Iris pigment epithelial cell (primary cell): Measurements from ENCODE around the gene TMEM176B.

ENCODE experiments used
- DNase-seq: peaks from one replicate; pipeline ENCODE4 v3.0.0-alpha.2; 2011; ENCODE audit warnings: low read depth

Gene TMEM176B

DNA sequence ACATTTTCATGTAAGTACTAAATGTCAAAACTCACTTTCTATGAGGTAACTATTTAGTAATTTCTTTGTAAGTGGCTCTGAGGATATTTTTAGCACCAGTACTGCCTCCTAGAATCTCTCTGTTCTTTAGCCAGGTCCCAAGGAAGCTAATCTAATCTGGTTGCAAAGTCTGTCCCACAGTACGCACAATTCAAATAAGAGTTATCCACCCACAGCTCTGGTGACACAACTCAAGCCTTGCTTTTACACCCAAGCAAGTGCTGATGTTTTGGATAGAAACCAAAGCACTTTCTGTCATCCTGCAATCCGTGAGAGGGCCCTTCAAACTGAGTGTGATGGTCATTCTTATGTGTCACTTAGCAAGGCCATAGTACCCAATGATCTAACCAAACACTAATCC, 48.5 kb downstream of the TMEM176B start:
- no peak for DNase-seq

DNA sequence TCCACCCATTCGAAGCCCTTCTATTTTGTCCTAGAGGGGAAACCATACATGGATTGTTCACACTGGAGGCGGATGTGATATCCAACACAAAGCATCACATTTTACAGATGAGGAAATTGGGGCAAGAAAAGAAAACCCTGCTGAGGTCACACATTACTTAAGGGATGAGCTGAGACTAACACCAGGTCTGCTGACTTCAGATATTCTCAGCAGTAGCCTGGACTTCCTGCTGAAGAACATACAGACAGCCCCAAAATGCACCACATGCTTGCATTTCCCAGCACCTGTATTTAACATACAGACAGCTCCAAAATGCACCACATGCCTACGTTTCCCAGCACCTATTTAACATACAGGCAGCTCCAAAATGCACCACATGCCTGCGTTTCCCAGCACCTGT, 51.8 kb downstream of the TMEM176B start:
- no peak for DNase-seq

DNA sequence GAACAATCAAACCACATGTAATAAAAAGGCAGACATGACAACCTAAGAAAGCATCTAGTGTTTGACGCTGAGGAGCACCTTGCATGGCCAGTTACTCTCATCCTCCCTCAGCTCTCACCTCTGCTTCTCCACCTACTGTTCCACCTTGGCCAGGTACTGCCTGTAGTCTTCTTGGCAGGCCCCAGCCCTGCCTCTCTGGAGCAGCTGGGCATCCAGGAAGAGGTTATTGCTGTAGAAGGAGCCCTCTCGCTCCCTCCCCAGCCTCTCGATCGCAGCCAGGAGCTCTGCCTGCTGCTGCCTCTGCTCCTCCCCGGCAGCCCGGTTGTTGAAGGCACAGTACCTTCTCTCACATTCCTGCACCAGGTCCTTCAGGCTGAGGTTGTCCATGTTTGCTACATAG, 53.2 kb downstream of the TMEM176B start:
- no peak for DNase-seq

DNA sequence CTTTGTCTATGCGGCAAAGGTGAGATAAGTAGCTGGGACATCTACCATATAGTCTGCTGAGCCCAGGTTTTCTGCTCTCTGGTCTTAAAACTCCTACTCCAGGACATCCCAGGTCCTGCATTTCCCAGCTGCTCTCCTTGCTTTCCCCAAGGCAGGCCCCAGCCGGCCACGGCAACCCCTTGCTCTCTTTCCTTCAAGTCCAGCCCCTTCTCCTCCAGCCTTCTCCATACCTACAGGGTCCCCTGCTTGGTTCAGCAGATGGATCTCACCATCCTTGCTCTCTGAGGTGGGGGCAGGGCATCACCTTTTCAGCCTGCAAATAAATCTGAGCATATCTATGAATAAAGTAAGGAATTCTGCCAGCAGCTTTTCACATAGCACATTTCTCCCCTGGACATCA, 54.3 kb downstream of the TMEM176B start:
- DNase-seq: no peak

DNA sequence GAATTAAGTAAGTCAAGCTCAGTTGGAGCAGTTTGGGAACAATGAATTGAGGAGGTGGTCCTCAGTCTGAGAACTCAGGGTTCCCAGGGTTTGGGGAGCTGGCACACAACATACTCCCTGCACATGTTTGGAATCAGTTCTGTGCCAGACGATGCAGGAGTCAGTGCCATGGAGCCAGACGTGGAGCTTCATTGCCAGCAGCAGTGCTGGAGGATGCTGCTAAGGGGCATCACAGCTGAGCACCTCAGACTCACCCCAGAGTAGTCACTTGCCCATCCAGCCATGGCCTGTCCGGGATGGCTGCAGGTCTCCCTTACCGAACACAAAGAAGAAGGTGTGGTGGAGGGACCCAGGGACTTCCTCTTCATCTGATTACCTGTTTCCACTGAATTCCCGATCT, 55.1 kb downstream of the TMEM176B start:
- no peak for DNase-seq

DNA sequence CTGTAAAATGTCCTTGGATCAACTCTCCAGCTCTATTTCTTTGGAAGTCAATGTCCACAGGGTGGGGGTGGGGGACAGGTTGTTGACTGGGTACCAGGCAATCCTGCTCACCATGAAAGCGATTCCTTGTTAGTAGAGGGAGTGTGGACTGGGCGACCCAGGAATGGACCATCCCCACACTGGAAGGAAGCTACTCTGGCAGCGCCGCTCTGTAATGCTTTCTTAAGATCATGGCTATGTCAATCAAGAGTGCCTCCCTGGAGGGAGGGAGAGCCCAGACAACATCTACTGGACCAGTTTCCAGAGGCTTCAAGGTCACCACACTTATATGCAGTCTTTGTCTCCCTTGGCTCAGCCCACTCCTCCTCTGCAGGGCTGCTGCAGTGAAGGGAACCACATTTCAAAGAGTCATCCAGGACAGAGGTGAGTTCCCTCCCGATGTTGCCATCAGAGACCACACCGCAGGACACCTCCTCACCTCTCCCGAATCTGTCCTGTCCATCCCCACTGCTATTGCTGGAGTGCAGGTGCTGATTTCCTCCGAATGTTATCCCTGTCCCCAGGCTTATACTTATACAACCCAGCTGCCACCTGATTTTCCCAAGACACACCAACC, 56.0 kb downstream of the TMEM176B start:
- DNase-seq: no peak

DNA sequence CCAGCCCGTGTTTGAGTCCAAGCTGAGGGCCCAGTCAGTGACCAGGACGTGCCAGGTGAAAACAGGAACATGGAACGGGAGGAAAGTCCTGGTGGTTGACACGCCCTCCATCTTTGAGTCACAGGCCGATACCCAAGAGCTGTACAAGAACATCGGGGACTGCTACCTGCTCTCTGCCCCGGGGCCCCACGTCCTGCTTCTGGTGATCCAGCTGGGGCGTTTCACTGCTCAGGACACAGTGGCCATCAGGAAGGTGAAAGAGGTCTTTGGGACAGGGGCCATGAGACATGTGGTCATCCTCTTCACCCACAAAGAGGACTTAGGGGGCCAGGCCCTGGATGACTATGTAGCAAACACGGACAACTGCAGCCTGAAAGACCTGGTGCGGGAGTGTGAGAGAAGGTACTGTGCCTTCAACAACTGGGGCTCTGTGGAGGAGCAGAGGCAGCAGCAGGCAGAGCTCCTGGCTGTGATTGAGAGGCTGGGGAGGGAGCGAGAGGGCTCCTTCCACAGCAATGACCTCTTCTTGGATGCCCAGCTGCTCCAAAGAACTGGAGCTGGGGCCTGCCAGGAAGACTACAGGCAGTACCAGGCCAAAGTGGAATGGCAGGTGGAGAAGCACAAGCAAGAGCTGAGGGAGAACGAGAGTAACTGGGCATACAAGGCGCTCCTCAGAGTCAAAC, 57.7 kb downstream of the TMEM176B start:
- no peak for DNase-seq
